ENCODE results near the gene EXOC1. TPM values are rescaled to one million over a fixed set of nuclear protein-coding genes. Genes with fewer than 3 reads are reported as not detected.

Gene EXOC1
- total and polyA plus RNA-seq, 2 of the 4 experiments (the other 2 are of a cell fraction) = 19.9 to 49.5 TPM

DNA sequence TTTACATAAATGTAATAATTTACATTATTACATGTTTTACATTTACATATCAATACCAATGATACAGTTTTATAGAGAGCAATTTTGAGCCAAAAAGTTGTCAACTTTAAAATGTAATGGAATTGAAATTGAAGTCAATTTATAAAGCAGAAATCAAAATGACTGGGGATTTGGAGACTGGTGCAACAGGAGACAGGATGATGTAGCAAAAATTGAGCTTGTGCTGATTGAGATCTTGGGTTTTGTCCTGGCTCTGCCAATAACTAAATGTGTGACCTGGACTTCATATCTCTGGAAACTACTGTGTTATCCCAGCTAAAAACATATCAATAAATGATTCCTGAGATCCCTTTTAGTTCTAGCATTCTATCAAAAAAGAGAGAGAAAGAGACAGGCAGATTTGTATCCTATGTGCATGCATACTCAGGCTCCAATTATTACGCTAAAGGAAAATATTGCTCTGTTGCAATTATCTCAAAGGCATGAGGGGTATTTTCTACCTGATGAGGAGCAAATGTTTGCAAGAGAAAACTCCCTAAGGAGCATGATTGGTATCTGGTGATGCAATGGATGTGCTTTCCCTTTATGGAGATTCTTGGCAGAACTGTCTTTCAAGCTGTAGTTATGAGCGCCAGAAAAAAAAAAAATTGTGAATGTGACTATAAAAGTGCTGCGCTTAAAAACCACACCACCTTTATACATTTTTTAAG lies 19.2 kb upstream of the EXOC1 start:
- no peaks in the 10 kb centered on the region for H4K20me1 ChIP-seq (ENCODE audit: insufficient read depth, low read length)
- no peaks in the 10 kb centered on the region for H3K9me1 ChIP-seq (ENCODE audit: insufficient read depth, low read length)
- CTCF ChIA-PET = no interaction called here
- H3K79me1 ChIP-seq (ENCODE audit: low read depth in 1 of 2, low read length in 2 of 2) = no peaks in the 10 kb centered on the region
- TF ChIP-seq NFE2L2 (IDR thresholded peaks at IDR 0.05; ENCODE audit: low read depth, low read length) (no peak), MXI1 (IDR thresholded peaks at IDR 0.05; ENCODE audit: borderline replicate concordance, low read depth, low read length) (no peak), MAFK (IDR thresholded peaks at IDR 0.05; ENCODE audit: low read depth, low read length) (no peak), CHD1 (IDR thresholded peaks at IDR 0.05; ENCODE audit: low read depth, low read length) (no peak), BHLHE40 (IDR thresholded peaks at IDR 0.05; ENCODE audit: low read depth, low read length) (no peak), SMC3 (IDR thresholded peaks at IDR 0.05; ENCODE audit: low read depth, low read length) (no peak)
- H3K23ac ChIP-seq (ENCODE audit: low read depth, low read length) = no peak overlapping the region
- H2AK9ac ChIP-seq (replicated peaks; ENCODE audit: low read depth, low read length, poor library complexity) = no peak overlapping the region
- in situ Hi-C loops (cut with MboI; ENCODE audit: low sequenced_read_pairs) = no loop called here
- H4K91ac ChIP-seq (ENCODE audit: insufficient read depth, low read depth, low read length) = no peak overlapping the region
- H3K4me3 ChIP-seq (ENCODE audit: insufficient read depth, low read depth, low read length) = no peak overlapping the region
- no peaks in the 10 kb centered on the region for H3K36me3 ChIP-seq (ENCODE audit: control insufficient read depth, insufficient read depth, low read length)
- H3K9me3 ChIP-seq (ENCODE audit: control insufficient read depth, insufficient read depth, low read length) = no peaks in the 10 kb centered on the region
- dilution Hi-C loops (cut with HindIII; ENCODE audit: low sequenced_read_pairs, unreplicated experiment) = no loop called here
- no peak overlapping the region for H2BK120ac ChIP-seq (ENCODE audit: low read depth, low read length)
- DNase-seq (no peak), ATAC-seq (ENCODE audit: low read depth) (no peak)
- no peak overlapping the region for H3K4me2 ChIP-seq (ENCODE audit: low read depth, low read length)
- H3K56ac ChIP-seq (ENCODE audit: extremely low read depth, insufficient read depth, low read length) = no peak overlapping the region
- no peak overlapping the region for H4K8ac ChIP-seq (ENCODE audit: low read depth in 2 of 2, low read length in 2 of 2)
- no peak overlapping the region for H3K18ac ChIP-seq (ENCODE audit: low read depth, low read length)
- no peak overlapping the region for H3K27ac ChIP-seq (ENCODE audit: insufficient read depth, low read length)
- no peak overlapping the region for H2AFZ ChIP-seq (replicated peaks; ENCODE audit: low read length, poor library complexity)
- no CpG with 5 or more reads among the region's 3 CpGs for WGBS, 2 experiments (ENCODE audit: extremely low coverage in 2 of 2, insufficient read length in 1 of 2)
- no peak overlapping the region for H2BK5ac ChIP-seq (ENCODE audit: low read depth, low read length, poor library complexity, severe bottlenecking)
- no peaks in the 10 kb centered on the region; the same call in 1 of the 2 replicates for H3K27me3 ChIP-seq (ENCODE audit: control insufficient read depth, insufficient read depth, low read length)
- H3K9ac ChIP-seq (ENCODE audit: low read depth, low read length) = no peak overlapping the region
- intact Hi-C loops (cut with micrococcal nuclease) = no loop called here
- no peaks in the 10 kb centered on the region for H3K4me1 ChIP-seq (ENCODE audit: control insufficient read depth, insufficient read depth, low read length)
- H2BK15ac ChIP-seq (ENCODE audit: low read depth, low read length) = no peak overlapping the region
- POLR2A ChIA-PET (ENCODE audit: unreplicated experiment) = no interaction called here
- H3K4ac ChIP-seq (ENCODE audit: low read depth, low read length) = no peak overlapping the region
- no peak overlapping the region for H2AK5ac ChIP-seq (ENCODE audit: low read depth, low read length)
- H3K14ac ChIP-seq (replicated peaks; ENCODE audit: low read depth, low read length) = no peak overlapping the region
- H2BK20ac ChIP-seq (ENCODE audit: low read depth, low read length) = no peak overlapping the region
- no peak overlapping the region for H4K5ac ChIP-seq (ENCODE audit: low read depth, low read length)
- BruUV-seq (replicated peaks) = no TSS peak
